NOMO-1 treated with dmso at 0.1 percent for 144 hours (cell line): Measurements from ENCODE around the gene LARGE2.

Source experiments
- DNase-seq: peaks from one replicate; lab custom pipeline; 2025; ENCODE audit not compliant: unreplicated experiment; lab: John Stamatoyannopoulos, UW

LARGE2 gene

GRCh38 chr11:45928535-45929215 is 6.2 kb downstream of the LARGE2 start:
- DNase-seq: no peak

GRCh38 chr11:45929486-45930030 is 7.1 kb downstream of the LARGE2 start:
- no peak for DNase-seq

GRCh38 chr11:45930031-45930794 is 7.8 kb downstream of the LARGE2 start:
- DNase-seq: peak; percentile 76

- DNase-seq: no peak
Observed at GRCh38 chr11:45930951-45931570, 8.6 kb downstream of the LARGE2 start.

- DNase-seq: peak; percentile 22
Observed at GRCh38 chr11:45931739-45932138, 9.3 kb downstream of the LARGE2 start.

- no peak for DNase-seq
Observed at GRCh38 chr11:45932217-45932616, 9.8 kb downstream of the LARGE2 start.

- DNase-seq: peak; percentile 93
Observed at GRCh38 chr11:45933131-45933831, 10.8 kb downstream of the LARGE2 start.

GRCh38 chr11:45933846-45934579 is 11.6 kb downstream of the LARGE2 start:
- no peak for DNase-seq

- DNase-seq: no peak
Observed at GRCh38 chr11:45934580-45935318, 12.3 kb downstream of the LARGE2 start.

- DNase-seq: no peak
Observed at GRCh38 chr11:45935349-45936064, 13.1 kb downstream of the LARGE2 start.

- no peak for DNase-seq
Observed at GRCh38 chr11:45936511-45937054, 14.1 kb downstream of the LARGE2 start.

GRCh38 chr11:45937916-45938315 is 15.5 kb downstream of the LARGE2 start:
- DNase-seq: no peak

- no peak for DNase-seq
Observed at GRCh38 chr11:45939836-45940235, 17.4 kb downstream of the LARGE2 start.

GRCh38 chr11:45941285-45941684 is 18.8 kb downstream of the LARGE2 start:
- DNase-seq: no peak

GRCh38 chr11:45942381-45942780 is 19.9 kb downstream of the LARGE2 start:
- no peak for DNase-seq

GRCh38 chr11:45945397-45945999 is 23.0 kb downstream of the LARGE2 start:
- no peak for DNase-seq

GRCh38 chr11:45947885-45948284 is 25.4 kb downstream of the LARGE2 start:
- DNase-seq: no peak

- DNase-seq: no peak
Observed at GRCh38 chr11:45948356-45948755, 25.9 kb downstream of the LARGE2 start.
